Left kidney (tissue), 2 donors: ENCODE measurements around the gene SLC66A3. TPM values are rescaled to one million over a fixed set of nuclear protein-coding genes. Genes with fewer than 3 reads are reported as not detected.
"Not testable (repeated sequence)": the region's sequence is repeated elsewhere in the genome, so short reads cannot be mapped to it uniquely, and the experiment has no call there.

Source experiments
- DNase-seq: peaks from one replicate; pipeline ENCODE4 v3.0.0-alpha.2; 2013
- polyA plus RNA-seq: library from polyadenylated mRNA; unstranded; fragments of 120-200 nt; gene quantifications from one replicate; pipeline ENCODE4 v1.2.1, GENCODE V29; 2013; ENCODE audit not compliant: insufficient read length

Gene SLC66A3
- polyA plus RNA-seq, 1 donor: 23.3 TPM

DNA sequence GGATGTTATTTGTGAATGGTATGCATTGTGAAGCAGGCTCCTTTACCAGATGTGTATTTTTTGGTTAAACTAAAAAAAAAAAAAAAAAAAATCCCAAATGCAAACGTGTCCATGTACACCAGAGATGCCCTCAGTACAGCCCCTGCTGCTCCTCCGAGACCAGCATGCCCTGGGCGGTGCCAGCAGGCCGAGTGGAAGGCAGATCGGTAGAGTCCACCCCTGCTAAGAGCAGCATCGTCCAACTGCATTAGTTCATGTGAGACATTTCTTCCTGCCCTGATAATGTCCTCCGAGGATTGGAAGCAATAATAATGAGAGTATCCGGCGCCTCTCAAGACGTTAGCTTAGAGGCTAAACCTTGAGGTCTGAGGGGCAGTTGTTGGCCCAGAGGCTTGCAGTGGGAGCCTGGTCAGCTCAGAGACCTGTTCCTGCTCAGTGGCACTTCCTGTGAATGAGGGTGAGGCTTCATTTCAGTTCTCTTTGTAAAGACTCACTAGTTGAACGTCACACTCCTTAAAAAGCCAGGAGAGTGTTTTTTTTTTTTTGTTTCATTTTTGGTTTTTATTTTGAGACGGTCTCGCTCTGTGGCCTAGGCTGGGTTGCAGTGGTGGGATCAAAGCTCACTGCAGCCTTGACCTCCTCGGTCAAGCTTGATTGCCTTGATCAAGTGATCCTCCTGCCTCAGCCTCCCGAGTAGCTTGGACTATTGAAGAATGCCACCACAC is 5.6 kb downstream of the SLC66A3 start:
- no peak for DNase-seq

DNA sequence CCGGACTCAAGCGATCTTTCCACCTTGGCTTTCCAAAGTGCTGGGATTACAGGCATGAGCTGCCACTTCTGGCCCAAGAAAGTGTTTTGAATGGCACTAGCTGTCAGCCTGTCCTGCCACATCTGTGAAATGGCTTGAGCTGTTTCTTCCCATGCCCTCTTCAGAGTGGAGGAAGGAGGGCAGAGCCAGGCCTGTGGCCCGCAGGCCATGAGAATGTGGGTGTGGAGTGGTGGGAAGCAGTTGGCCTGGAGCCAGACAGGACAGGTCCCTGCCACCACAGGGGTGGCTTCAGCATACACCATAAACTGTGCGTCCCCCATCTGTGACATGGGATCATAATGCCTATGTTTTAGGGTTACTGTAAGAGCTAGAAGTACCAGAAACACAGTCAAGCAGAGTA is 6.5 kb downstream of the SLC66A3 start:
- DNase-seq: no peak

GRCh38 chr2:11163439-11164317 is 8.4 kb downstream of the SLC66A3 start:
- DNase-seq: no peak

- DNase-seq: not testable (repeated sequence)
Measured at GRCh38 chr2:11165046-11165445, 9.8 kb downstream of the SLC66A3 start.

DNA sequence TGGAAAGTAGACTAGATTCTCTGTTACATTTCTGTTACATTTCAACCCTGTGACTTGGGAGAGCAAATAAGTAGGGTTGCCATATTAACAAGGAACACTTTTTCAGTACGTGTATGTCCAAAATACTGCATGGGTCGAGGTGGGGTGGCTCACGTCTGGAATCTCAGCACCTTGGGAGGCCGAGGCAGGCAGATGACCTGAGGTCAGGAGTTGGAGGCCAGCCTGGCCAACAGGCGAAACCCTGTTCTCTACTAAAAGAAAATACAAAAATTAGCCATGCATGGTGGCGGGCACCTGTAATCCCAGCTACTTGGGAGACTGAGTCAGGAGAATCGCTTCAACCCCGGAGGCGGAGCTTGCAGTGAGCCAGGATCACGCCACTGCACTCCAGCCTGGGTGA is 11.2 kb downstream of the SLC66A3 start:
- DNase-seq: no peak

- no peak for DNase-seq
Measured at GRCh38 chr2:11168488-11168887, 13.2 kb downstream of the SLC66A3 start.

GRCh38 chr2:11169333-11169732 is 14.1 kb downstream of the SLC66A3 start:
- DNase-seq: no peak

GRCh38 chr2:11174222-11174621 is 19.0 kb downstream of the SLC66A3 start:
- DNase-seq: no peak

- no peak for DNase-seq
Measured at GRCh38 chr2:11175293-11175795, 20.1 kb downstream of the SLC66A3 start.

DNA sequence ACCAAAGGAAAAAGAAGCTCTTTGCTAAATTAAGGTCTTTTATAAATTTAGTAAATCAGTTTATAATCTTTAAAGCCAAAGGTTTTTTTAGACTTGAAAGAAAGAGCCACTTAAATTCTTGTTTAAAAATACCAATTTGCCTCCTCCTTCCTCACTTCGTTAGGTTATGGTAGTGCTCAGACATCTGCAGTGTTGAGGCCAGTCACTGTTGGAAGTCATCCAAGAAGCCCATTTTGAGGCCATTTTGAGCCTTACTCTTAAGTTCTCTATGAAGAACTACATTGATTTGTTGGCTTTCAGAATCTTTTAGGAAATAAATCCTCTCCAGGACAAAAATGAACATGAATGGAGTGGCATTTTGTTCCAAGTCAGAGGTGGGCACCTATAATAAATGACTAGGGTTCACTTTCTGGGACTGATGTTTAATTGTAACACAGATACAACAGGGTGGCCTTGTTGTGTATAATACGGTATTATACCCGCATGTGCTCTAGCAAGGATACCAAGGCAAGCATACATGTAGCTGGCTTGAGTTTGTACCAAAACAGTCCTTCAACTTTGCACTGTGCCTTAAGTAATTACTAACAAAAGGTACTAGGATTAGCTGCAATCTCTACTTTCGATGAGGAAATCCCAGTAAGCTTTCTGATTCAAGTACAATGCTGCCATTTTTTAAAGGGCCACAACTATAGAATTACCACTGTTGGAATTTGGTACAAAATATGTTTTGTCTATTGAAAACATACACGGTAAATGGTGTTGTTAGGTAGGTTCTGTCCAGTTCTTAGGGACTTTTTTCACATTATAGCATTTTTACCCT is 22.8 kb downstream of the SLC66A3 start:
- DNase-seq: no peak

GRCh38 chr2:11179196-11179595 is 23.9 kb downstream of the SLC66A3 start:
- no peak for DNase-seq

DNA sequence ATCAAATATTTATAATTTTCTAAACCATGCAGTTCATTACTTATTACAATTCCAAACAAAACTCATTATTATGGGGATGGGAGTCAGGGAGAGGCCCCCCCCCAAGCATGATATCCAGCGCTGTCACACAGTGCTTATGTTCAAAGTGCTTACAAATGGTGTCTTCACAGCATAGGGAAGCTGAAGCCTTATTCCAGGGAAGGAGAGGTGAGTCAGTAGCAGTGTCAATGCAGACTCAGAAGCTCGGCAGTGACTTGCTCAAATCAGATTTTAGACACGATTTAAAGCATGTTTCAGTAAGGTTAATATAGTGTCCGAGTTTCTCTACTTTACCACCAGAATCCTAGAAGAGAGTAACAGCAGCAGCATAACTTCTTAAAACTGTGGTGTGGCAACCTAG is 24.6 kb downstream of the SLC66A3 start:
- no peak for DNase-seq

DNA sequence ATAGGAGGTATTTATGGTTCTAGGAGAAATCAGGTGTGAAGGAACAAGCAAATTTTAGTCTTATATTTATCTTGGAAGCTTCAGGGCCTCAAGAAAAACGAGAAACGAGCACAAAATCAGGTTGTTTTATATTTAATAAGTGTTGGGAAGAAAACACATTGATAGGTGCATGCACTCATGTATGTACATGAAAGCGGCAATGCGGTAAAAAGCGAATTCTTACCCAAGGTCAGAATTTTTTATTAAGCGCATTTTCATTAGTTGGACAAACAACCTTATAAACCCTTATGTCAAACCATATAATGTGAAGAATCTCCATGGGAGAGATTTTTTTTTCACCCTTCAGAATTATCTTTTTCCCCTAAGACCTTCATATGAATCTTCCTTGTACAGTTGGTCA is 25.4 kb downstream of the SLC66A3 start:
- DNase-seq: no peak

DNA sequence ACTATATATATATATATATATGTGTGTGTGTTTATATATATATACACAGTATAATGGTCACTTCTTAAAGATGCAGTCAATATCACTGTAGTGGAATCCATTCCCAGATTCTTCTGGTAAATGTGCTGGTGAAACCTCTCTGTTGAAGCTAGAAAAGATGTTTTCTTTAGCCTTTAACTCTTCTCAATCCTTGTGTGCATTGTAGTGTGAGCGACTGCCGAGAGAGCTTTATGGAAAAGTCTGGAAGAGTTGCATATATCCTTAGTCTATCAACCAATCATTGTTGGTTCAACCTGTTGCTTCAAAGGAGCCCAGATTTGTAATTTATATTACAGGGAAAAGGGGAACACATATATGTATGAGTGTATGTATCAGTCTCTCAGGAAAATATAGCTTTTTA is 27.7 kb downstream of the SLC66A3 start:
- no peak for DNase-seq

- no peak for DNase-seq
Measured at GRCh38 chr2:11186145-11186544, 30.9 kb downstream of the SLC66A3 start.

DNA sequence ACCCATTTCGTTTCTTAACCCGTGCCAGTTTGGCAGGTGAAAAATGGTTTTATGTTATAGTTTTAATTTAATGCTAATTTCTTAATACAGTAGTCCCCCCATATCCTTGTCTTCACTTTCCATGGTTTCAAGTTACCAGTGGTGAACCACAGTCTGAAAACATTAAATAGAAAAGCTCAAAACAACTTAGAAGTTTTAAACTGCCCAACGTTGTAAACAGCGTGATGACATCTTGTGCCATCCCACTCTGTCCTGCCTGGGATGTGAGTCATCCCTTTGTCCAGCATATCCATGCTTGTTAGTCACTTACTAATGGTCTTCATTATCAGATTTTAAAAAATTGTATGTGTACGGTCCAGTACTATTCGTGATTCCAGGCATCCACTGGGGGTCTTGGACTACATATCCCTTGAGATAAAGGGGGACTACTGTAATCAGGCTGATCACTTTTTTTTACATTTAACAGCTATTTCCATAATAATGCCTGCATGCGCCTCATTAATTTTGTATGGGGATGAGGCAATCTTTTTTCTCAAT is 31.9 kb downstream of the SLC66A3 start:
- DNase-seq: no peak

DNA sequence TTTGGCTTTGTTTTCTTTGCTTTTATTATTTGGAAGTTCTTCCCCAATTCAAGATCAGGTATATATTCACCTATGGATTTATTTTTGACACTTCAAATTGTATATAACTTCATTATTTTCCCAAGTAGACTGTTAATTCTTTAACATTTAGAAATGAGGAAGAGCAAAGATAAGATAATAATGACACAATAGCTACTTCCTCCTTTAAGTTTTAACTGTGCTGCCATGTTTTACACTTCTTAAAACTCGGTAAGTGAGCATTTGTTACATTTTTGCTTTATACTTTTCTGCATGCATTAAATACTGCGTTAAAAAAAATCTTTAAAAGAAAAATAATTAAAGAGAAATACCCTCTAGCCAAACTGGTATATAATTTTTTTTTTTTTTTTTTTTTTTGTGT is 32.5 kb downstream of the SLC66A3 start:
- DNase-seq: no peak

DNA sequence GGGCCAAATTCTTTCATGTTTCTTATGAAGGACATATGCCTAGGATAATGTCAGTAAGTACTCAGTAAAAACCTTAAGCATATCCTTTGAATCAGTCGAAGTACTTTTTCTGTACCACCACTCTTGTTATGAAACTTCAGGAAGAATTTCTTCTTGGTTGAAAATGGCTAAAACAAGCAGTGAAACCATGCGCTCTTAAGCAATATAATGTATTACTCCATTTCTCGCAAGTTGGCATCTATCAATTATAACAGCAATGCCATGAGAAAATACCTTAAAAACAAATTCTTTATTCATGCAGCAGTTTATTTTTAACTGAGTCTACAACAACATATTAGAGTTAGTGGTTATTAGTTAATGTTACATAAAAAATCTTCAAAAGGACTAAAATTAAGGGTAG is 41.0 kb downstream of the SLC66A3 start:
- DNase-seq: no peak

DNA sequence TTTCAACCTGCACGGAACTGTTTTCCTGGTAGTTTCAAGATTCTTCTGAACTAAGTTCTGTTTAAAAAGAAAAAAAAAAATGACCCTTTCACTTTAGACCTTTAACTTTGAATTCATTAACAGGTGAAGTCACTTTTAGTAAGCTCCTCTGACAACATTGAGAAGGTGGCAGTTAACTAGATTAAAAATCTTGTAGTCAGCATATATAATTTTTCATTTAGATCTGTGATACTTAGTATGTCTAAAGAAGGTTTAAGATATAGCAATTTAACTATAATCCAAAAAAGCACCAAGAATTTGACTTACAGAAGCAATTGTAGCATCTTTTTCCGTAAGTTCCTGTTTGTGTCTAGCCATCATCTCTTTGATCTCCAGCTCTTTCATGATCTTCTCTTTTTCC is 45.4 kb downstream of the SLC66A3 start:
- DNase-seq: no peak

DNA sequence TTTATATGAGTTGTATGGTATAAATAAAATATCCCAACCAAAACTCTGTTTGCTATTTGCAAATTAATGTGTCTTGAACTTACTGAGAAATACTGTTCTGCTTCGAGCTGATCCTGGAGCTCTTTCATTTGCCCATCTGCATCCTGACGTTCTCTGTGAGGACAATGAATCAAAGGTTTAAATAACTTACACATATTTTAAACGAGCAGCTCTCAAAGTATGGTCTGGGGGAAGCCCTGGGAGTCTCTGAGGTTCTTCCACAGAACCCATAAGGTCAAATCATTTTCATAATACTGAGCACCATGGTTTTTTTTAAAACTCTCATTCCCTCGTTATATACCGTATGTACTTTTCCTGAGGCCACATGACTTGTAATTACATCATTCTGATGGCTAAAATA is 46.7 kb downstream of the SLC66A3 start:
- DNase-seq: no peak

GRCh38 chr2:11203480-11203879 is 48.2 kb downstream of the SLC66A3 start:
- DNase-seq: no peak

- DNase-seq: no peak
Measured at GRCh38 chr2:11208083-11208482, 52.8 kb downstream of the SLC66A3 start.
